22Rv1 (cell line): ENCODE data around the gene PALD1.

Source experiments
- CTCF ChIP-seq: fragments of 450-650 bp; IDR thresholded peaks from 2 replicates; pipeline ENCODE4 v1.5.1; 2017; ENCODE audit warnings: mild to moderate bottlenecking
- ZFX ChIP-seq: fragments of 450-650 bp; IDR thresholded peaks from 2 replicates; pipeline ENCODE4 v1.6.1; 2017; ENCODE audit warnings: antibody characterized with exemption, borderline replicate concordance

GRCh38 chr10:70494966-70495365 is 16.4 kb downstream of the PALD1 start:
- TF ChIP-seq CTCF (no peak), ZFX (no peak)
